ENCODE results near the gene ZNF236. TPM values are rescaled to one million over a fixed set of nuclear protein-coding genes. Genes with fewer than 3 reads are reported as not detected.

The ZNF236 gene
- total RNA-seq, 1 donor from 2014 or later = 13.3 TPM

- no peak for DNase-seq (ENCODE audit: low read depth)
- H3K27ac Mint-ChIP-seq (ENCODE audit: unreplicated experiment) = no peak overlapping the region
- FAIRE-seq = no peak
- no peaks in the 10 kb centered on the region for H3K36me3 ChIP-seq (ENCODE audit: insufficient read depth, low read length)
- peaks cover 2% of the 10 kb centered on the region for H3K4me1 Mint-ChIP-seq (ENCODE audit: low read depth, unreplicated experiment)
- H3K4me1 ChIP-seq (ENCODE audit: insufficient read depth, low read length) = no peaks in the 10 kb centered on the region
- no peak overlapping the region for H3K4me3 ChIP-seq (ENCODE audit: insufficient read depth, low read depth, low read length)
- peaks cover 4% of the 10 kb centered on the region for H3K9me3 Mint-ChIP-seq (ENCODE audit: unreplicated experiment)
- no peak overlapping the region for H2AFZ ChIP-seq (ENCODE audit: low read depth, low read length)
- H3K79me2 ChIP-seq (ENCODE audit: insufficient read depth, low read length) = no peaks in the 10 kb centered on the region
- H3K4me2 ChIP-seq (ENCODE audit: low read length) = no peak overlapping the region
- TF ChIP-seq, protein P1, sequence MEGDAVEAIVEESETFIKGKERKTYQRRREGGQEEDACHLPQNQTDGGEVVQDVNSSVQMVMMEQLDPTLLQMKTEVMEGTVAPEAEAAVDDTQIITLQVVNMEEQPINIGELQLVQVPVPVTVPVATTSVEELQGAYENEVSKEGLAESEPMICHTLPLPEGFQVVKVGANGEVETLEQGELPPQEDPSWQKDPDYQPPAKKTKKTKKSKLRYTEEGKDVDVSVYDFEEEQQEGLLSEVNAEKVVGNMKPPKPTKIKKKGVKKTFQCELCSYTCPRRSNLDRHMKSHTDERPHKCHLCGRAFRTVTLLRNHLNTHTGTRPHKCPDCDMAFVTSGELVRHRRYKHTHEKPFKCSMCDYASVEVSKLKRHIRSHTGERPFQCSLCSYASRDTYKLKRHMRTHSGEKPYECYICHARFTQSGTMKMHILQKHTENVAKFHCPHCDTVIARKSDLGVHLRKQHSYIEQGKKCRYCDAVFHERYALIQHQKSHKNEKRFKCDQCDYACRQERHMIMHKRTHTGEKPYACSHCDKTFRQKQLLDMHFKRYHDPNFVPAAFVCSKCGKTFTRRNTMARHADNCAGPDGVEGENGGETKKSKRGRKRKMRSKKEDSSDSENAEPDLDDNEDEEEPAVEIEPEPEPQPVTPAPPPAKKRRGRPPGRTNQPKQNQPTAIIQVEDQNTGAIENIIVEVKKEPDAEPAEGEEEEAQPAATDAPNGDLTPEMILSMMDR (IDR thresholded peaks at IDR 0.05; ENCODE audit: insufficient read depth, low read depth, low read length) = no peak
- no peak for TF ChIP-seq EZH2 (IDR thresholded peaks at IDR 0.05; ENCODE audit: insufficient read depth, low read length)
- H3K27me3 ChIP-seq (ENCODE audit: insufficient read depth, low read length) = no peaks in the 10 kb centered on the region
- H3K36me3 Mint-ChIP-seq (ENCODE audit: low read depth, unreplicated experiment) = peaks cover 2% of the 10 kb centered on the region
- H3K27me3 Mint-ChIP-seq (ENCODE audit: low read depth, unreplicated experiment) = peaks cover 6% of the 10 kb centered on the region
- H3K9me3 ChIP-seq (ENCODE audit: insufficient read depth, low read depth, low read length) = no peaks in the 10 kb centered on the region
- no peak overlapping the region for H3K27ac ChIP-seq (ENCODE audit: low read depth, low read length)
- H3K9ac ChIP-seq (ENCODE audit: low read length) = no peak overlapping the region
- no peak overlapping the region for H3K4me3 Mint-ChIP-seq (ENCODE audit: unreplicated experiment)
- H4K20me1 ChIP-seq (ENCODE audit: insufficient read depth, low read length) = no peaks in the 10 kb centered on the region
These were observed 38.4 kb upstream of the ZNF236 start for GRCh38 chr18:76783786-76784484.

DNA sequence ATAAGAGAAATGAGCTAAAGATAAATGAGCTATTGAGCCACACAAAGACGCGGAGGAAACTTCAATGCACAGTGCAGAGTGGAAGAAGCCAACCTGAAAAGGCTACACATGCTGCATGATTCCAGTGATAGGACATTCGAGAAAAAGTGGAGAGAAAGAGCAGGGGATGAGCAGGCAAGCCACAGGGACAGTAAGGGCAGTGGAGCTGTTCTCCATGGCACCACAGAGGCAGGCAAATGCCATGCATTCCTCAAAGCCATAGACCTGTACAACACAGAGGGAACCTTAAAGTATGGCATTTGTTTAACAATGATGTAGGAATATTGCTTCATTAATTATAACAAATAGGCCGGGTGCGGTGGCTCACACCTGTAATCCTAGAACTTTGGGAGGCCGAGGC lies 36.5 kb upstream of the ZNF236 start:
- Mint-ChIP-seq H3K9me3 (ENCODE audit: unreplicated experiment) (peaks cover 11% of the 10 kb centered on the region), H3K36me3 (ENCODE audit: low read depth, unreplicated experiment) (peaks cover 2% of the 10 kb centered on the region), H3K4me3 (ENCODE audit: unreplicated experiment) (no peak overlapping the region), H3K27me3 (ENCODE audit: low read depth, unreplicated experiment) (peaks cover 2% of the 10 kb centered on the region), H3K4me1 (ENCODE audit: low read depth, unreplicated experiment) (peaks cover 2% of the 10 kb centered on the region), H3K27ac (ENCODE audit: unreplicated experiment) (no peak overlapping the region)
- Histone ChIP-seq H2AFZ (ENCODE audit: low read depth, low read length) (no peak overlapping the region), H3K79me2 (ENCODE audit: insufficient read depth, low read length) (no peaks in the 10 kb centered on the region), H3K9me3 (ENCODE audit: insufficient read depth, low read depth, low read length) (no peaks in the 10 kb centered on the region), H4K20me1 (ENCODE audit: insufficient read depth, low read length) (no peaks in the 10 kb centered on the region), H3K27ac (ENCODE audit: low read depth, low read length) (no peak overlapping the region), H3K27me3 (ENCODE audit: insufficient read depth, low read length) (no peaks in the 10 kb centered on the region), H3K4me1 (ENCODE audit: insufficient read depth, low read length) (no peaks in the 10 kb centered on the region), H3K36me3 (ENCODE audit: insufficient read depth, low read length) (no peaks in the 10 kb centered on the region), H3K4me3 (ENCODE audit: insufficient read depth, low read depth, low read length) (no peak overlapping the region), H3K4me2 (ENCODE audit: low read length) (no peak overlapping the region), H3K9ac (ENCODE audit: low read length) (no peak overlapping the region)
- DNase-seq (ENCODE audit: low read depth) = no peak
- no peak for FAIRE-seq
- TF ChIP-seq EZH2 (IDR thresholded peaks at IDR 0.05; ENCODE audit: insufficient read depth, low read length) = no peak
- TF ChIP-seq, protein P1 (IDR thresholded peaks at IDR 0.05; ENCODE audit: insufficient read depth, low read depth, low read length) = no peak
